Measurements from ENCODE around the gene TSHZ2.
"Not testable (repeated sequence)": the region's sequence is repeated elsewhere in the genome, so short reads cannot be mapped to it uniquely, and the experiment has no call there.

Gene TSHZ2

GRCh38 chr20:53387983-53388675 lies 416.0 kb downstream of the TSHZ2 start:
- DNase-seq (ENCODE audit: low read depth): no peak

- DNase-seq (ENCODE audit: low read depth): no peak
These were observed 417.6 kb downstream of the TSHZ2 start for GRCh38 chr20:53389516-53390300.

GRCh38 chr20:53390770-53391169 lies 418.6 kb downstream of the TSHZ2 start:
- no peak for DNase-seq (ENCODE audit: low read depth)

- no peak for DNase-seq (ENCODE audit: low read depth)
These were observed 422.3 kb downstream of the TSHZ2 start for GRCh38 chr20:53394433-53394832.

GRCh38 chr20:53395188-53395923 lies 423.2 kb downstream of the TSHZ2 start:
- DNase-seq (ENCODE audit: low read depth): no peak

GRCh38 chr20:53399083-53399482 lies 426.9 kb downstream of the TSHZ2 start:
- no peak for DNase-seq (ENCODE audit: low read depth)

GRCh38 chr20:53399592-53400335 lies 427.6 kb downstream of the TSHZ2 start:
- DNase-seq (ENCODE audit: low read depth): no peak

GRCh38 chr20:53402233-53403005 lies 430.3 kb downstream of the TSHZ2 start:
- DNase-seq (ENCODE audit: low read depth): peak; percentile 4

GRCh38 chr20:53403029-53403428 lies 430.9 kb downstream of the TSHZ2 start:
- no peak for DNase-seq (ENCODE audit: low read depth)

GRCh38 chr20:53405139-53405538 lies 433.0 kb downstream of the TSHZ2 start:
- no peak for DNase-seq (ENCODE audit: low read depth)

- DNase-seq (ENCODE audit: low read depth): no peak
These were observed 434.4 kb downstream of the TSHZ2 start for GRCh38 chr20:53406580-53406979.

- no peak for DNase-seq (ENCODE audit: low read depth)
These were observed 436.7 kb downstream of the TSHZ2 start for GRCh38 chr20:53408691-53409446.

- DNase-seq (ENCODE audit: low read depth): no peak
These were observed 437.2 kb downstream of the TSHZ2 start for GRCh38 chr20:53409447-53409717.

- DNase-seq (ENCODE audit: low read depth): no peak
These were observed 439.0 kb downstream of the TSHZ2 start for GRCh38 chr20:53411129-53411528.

GRCh38 chr20:53411891-53412290 lies 439.7 kb downstream of the TSHZ2 start:
- no peak for DNase-seq (ENCODE audit: low read depth)

- DNase-seq (ENCODE audit: low read depth): no peak
These were observed 440.5 kb downstream of the TSHZ2 start for GRCh38 chr20:53412577-53413185.

- DNase-seq (ENCODE audit: low read depth): peak; percentile 21
These were observed 441.1 kb downstream of the TSHZ2 start for GRCh38 chr20:53413186-53413631.

GRCh38 chr20:53413845-53414244 lies 441.7 kb downstream of the TSHZ2 start:
- DNase-seq (ENCODE audit: low read depth): not testable (repeated sequence)

GRCh38 chr20:53419693-53420460 lies 447.7 kb downstream of the TSHZ2 start:
- DNase-seq (ENCODE audit: low read depth): no peak

GRCh38 chr20:53421343-53421742 lies 449.2 kb downstream of the TSHZ2 start:
- no peak for DNase-seq (ENCODE audit: low read depth)

Measured in stimulated activated CD8-positive, alpha-beta memory T cell treated with anti-CD3 and anti-CD28 coated beads, Interleukin-15, amount 100 ng/mL, for 1 hour (primary cell).